ENCODE results near the gene POLD3. TPM values are rescaled to one million over a fixed set of nuclear protein-coding genes. Genes with fewer than 3 reads are reported as not detected.

Gene POLD3
- total and polyA plus RNA-seq, 2 of the 8 experiments (the other 6 are each of a cell fraction or from before 2014, with no cell fraction given), result 18.1 to 29.3 TPM

DNA sequence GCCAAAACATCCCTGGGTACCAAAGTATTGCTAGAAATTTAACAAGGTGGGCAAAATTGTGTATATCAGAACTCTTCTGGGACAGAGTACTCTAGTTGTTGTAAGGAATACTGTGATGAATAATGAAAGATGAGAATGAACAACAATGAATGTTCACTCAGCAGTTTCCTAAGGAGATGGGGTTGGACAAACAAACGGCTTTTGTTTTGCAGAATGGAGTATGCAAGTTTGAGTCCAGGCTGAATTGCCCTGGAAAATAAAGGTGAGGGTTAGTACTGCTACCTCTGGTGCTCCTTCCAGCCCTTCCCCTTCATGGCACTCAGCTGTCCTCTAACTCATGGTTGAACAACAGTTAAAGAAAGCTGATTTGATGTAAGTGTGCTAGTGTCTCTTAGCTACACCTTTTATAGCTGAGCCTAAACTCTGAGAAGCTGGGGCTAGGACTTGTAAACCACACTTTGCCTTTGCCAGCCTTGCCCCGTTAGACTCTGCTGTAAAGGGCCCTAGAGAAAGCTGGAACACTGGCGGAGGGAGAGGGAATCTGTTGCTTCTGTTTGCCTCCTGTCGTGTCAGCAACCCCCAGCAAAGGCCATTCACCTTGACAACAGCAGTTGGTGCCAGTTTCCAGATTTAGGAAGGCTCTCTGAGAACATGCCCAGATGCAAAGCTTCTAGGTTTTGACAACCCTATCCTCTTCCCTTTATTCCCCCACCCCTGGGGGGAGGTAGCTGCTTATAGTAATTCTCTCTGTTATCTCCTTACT, 41.2 kb upstream of the POLD3 start:
- Histone ChIP-seq H2BK5ac (ENCODE audit: low read depth, low read length) (no peak overlapping the region), H3K4ac (replicated peaks; ENCODE audit: insufficient read length, low read depth, low read length) (no peak overlapping the region), H3K79me2 (ENCODE audit: control insufficient read depth in 1 of 2, insufficient read depth in 2 of 2, low read length in 2 of 2) (no peaks in the 10 kb centered on the region), H3K18ac (ENCODE audit: extremely low read depth, low read length) (no peak overlapping the region; the same call in 1 of the 2 replicates), H4K20me1 (replicated peaks in 1 of 2; ENCODE audit: control insufficient read depth in 1 of 2, insufficient read depth in 2 of 2, low read length in 2 of 2) (peaks cover 0 to 3% of the 10 kb centered on the region in 2 experiments), H3K4me2 (ENCODE audit: insufficient read depth in 1 of 2, low read depth in 2 of 2, low read length in 2 of 2) (no peak overlapping the region; a peak in 1 of 4 replicates), H2BK120ac (replicated peaks; ENCODE audit: low read depth, low read length) (no peak overlapping the region), H3K27ac (ENCODE audit: low read depth, low read length) (no peak overlapping the region), H3K14ac (ENCODE audit: insufficient read length) (no peak overlapping the region), H4K91ac (replicated peaks; ENCODE audit: insufficient read length, low read length) (no peak overlapping the region), H3K27me3 (replicated peaks in 1 of 4; ENCODE audit: control insufficient read depth in 3 of 4, extremely low read depth in 1 of 4, insufficient read depth in 3 of 4, low read length in 3 of 4) (no peaks in the 10 kb centered on the region), H2AK5ac (ENCODE audit: low read depth, low read length) (no peak overlapping the region), H4K8ac (ENCODE audit: extremely low read depth, insufficient read depth, low read length) (no peak overlapping the region), H3K36me3 (ENCODE audit: control insufficient read depth in 2 of 4, insufficient read depth in 4 of 4, low read length in 3 of 4) (no peaks in the 10 kb centered on the region), H3K4me3 (ENCODE audit: extremely low read depth in 1 of 4, insufficient read depth in 2 of 4, low read depth in 3 of 4, low read length in 4 of 4) (no peak overlapping the region), H3K9ac (replicated peaks in 1 of 4; ENCODE audit: extremely low read depth in 1 of 4, low read depth in 3 of 4, low read length in 3 of 4) (no peak overlapping the region), H2BK20ac (ENCODE audit: low read length) (no peak overlapping the region), H2BK15ac (ENCODE audit: low read length) (no peak overlapping the region), H4K5ac (ENCODE audit: insufficient read length, low read depth, low read length) (no peak overlapping the region), H3K79me1 (ENCODE audit: low read depth, low read length) (no peaks in the 10 kb centered on the region), H3K23ac (ENCODE audit: insufficient read length) (no peak overlapping the region), H2AFZ (ENCODE audit: low read length) (no peak overlapping the region), H3K56ac (replicated peaks; ENCODE audit: insufficient read length, low read depth, low read length) (no peak overlapping the region), H3K4me1 (replicated peaks in 1 of 4; ENCODE audit: control insufficient read depth in 3 of 4, insufficient read depth in 4 of 4, low read length in 3 of 4) (peaks cover 0 to 2% (median 0%) of the 10 kb centered on the region in 4 experiments; a peak in 2 of 7 replicates), H2BK12ac (ENCODE audit: low read depth, low read length) (no peak overlapping the region), H3K9me3 (ENCODE audit: insufficient read depth in 2 of 2, low read depth in 1 of 2, low read length in 1 of 2) (no peaks in the 10 kb centered on the region), H3K23me2 (ENCODE audit: low read depth, low read length) (no peaks in the 10 kb centered on the region)
- WGBS, 2 experiments (ENCODE audit: extremely low coverage in 1 of 2, insufficient coverage in 1 of 2, insufficient read length in 1 of 2, insufficient replicate concordance in 2 of 2, low coverage in 1 of 2, low lambda C conversion rate in 2 of 2, missing lambda C conversion rate in 1 of 2), result 76% methylated on average over 4 of the region's 4 CpGs; no CpG with 5 or more reads in 1 of the 2 experiments
- no peak for TF ChIP-seq TBP (IDR thresholded peaks at IDR 0.05; ENCODE audit: low read depth, low read length)
- TF ChIP-seq ZNF274 (IDR thresholded peaks at IDR 0.05; ENCODE audit: borderline replicate concordance, extremely low read depth, low read length), result no peak
- TF ChIP-seq JUN (IDR thresholded peaks at IDR 0.05; ENCODE audit: low read depth, low read length), result no peak
- TF ChIP-seq CREB1 (IDR thresholded peaks at IDR 0.05), result no peak
- no peak for TF ChIP-seq RXRA (IDR thresholded peaks at IDR 0.05; ENCODE audit: insufficient read depth, low read depth, low read length)
- TF ChIP-seq KDM5A (IDR thresholded peaks at IDR 0.05; ENCODE audit: low read length), result no peak
- TF ChIP-seq POLR2AphosphoS5 (IDR thresholded peaks at IDR 0.05; ENCODE audit: low read depth, low read length), result no peak
- TF ChIP-seq SIN3A (conservative IDR thresholded peaks at IDR 0.05 in 1 of 2, IDR thresholded peaks at IDR 0.05 in 1 of 2; ENCODE audit: low read depth in 1 of 2, low read length in 2 of 2), result no peak
- no peak for TF ChIP-seq CEBPB (IDR thresholded peaks at IDR 0.05; ENCODE audit: low read depth, low read length)
- TF ChIP-seq TEAD4 (IDR thresholded peaks at IDR 0.05; ENCODE audit: low read depth, low read length), result no peak
- TF ChIP-seq POLR2A (IDR thresholded peaks at IDR 0.05; ENCODE audit: control extremely low read depth in 1 of 2, low read depth in 2 of 2, low read length in 2 of 2), result no peak
- TF ChIP-seq SIRT6 (IDR thresholded peaks at IDR 0.05; ENCODE audit: low read length), result no peak
- TF ChIP-seq, protein P1, sequence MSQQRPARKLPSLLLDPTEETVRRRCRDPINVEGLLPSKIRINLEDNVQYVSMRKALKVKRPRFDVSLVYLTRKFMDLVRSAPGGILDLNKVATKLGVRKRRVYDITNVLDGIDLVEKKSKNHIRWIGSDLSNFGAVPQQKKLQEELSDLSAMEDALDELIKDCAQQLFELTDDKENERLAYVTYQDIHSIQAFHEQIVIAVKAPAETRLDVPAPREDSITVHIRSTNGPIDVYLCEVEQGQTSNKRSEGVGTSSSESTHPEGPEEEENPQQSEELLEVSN (IDR thresholded peaks at IDR 0.05), result no peak
- no peak for TF ChIP-seq SP4 (IDR thresholded peaks at IDR 0.05; ENCODE audit: low read length)
- CTCF ChIA-PET (ENCODE audit: partially characterized antibody), result interaction anchor here (1.1 to 1.5 kb wide), 6 partner anchors 11 to 108 kb away, joined by 3 to 16 read pairs (median 3); no protein-coding TSS in a partner anchor
- POLR2A ChIA-PET (ENCODE audit: partially characterized antibody), result interaction anchor here (0.6 to 1.3 kb wide), 2 partner anchors 58 to 84 kb away, joined by 3 to 7 read pairs; no protein-coding TSS in a partner anchor
- FAIRE-seq (no peak), DNase-seq (ENCODE audit: low read depth in 1 of 2, low spot score in 2 of 2) (no peak)
